Stimulated activated memory B cell treated with anti-CD40 and anti-IgM and Interleukin-4, amounts not matched to agents 10 μg/mL and 1 μg/mL and 100 μg/mL, for 72 hours (primary cell): ENCODE results near the gene IQCE.
"Not testable (repeated sequence)": the region's sequence is repeated elsewhere in the genome, so short reads cannot be mapped to it uniquely, and the experiment has no call there.

Source experiments
- ATAC-seq: fragments of 150-1000 bp; cut with Tn5 transposase; 2 replicates; pipeline ENCODE4 v1.10.0; 2021
- H3K27ac Mint-ChIP-seq: one replicate; pipeline ENCODE4 v1.8.0; 2022; ENCODE audit warnings: mild to moderate bottlenecking, mixed read lengths
- H3K27me3 Mint-ChIP-seq: one replicate; pipeline ENCODE4 v1.8.0; 2022; ENCODE audit warnings: mixed read lengths
- H3K36me3 Mint-ChIP-seq: one replicate; pipeline ENCODE4 v1.8.0; 2022; ENCODE audit warnings: mixed read lengths
- H3K4me1 Mint-ChIP-seq: one replicate; pipeline ENCODE4 v1.8.0; 2022; ENCODE audit warnings: mixed read lengths
- H3K4me3 Mint-ChIP-seq: one replicate; pipeline ENCODE4 v1.8.0; 2022; ENCODE audit warnings: mild to moderate bottlenecking, moderate library complexity, mixed read lengths
- H3K9me3 Mint-ChIP-seq: one replicate; pipeline ENCODE4 v1.8.0; 2022; ENCODE audit warnings: mixed read lengths

The IQCE gene

GRCh38 chr7:2553831-2554581, 4.8 kb upstream of the IQCE start:
- Mint-ChIP-seq H3K4me3 (peak overlapping the region; percentile 88), H3K27me3 (no peaks in the 10 kb centered on the region), H3K4me1 (peaks cover 34% of the 10 kb centered on the region), H3K36me3 (peaks cover 21% of the 10 kb centered on the region), H3K9me3 (no peaks in the 10 kb centered on the region), H3K27ac (peak overlapping the region; percentile 95)
- no peak for ATAC-seq

- ATAC-seq = no peak
- peak overlapping the region; percentile 88 for H3K4me3 Mint-ChIP-seq
Measured at GRCh38 chr7:2554661-2555111, 4.1 kb upstream of the IQCE start.

GRCh38 chr7:2555121-2556052, 3.4 kb upstream of the IQCE start, which contains the start of gene BRAT1:
Gene BRAT1 (minus strand): TSS chr7:2555524. CDS start chr7:2554431, 1,093 bp downstream.
- Mint-ChIP-seq H3K27me3 (no peaks in the 10 kb centered on the region), H3K4me1 (peaks cover 36% of the 10 kb centered on the region)
- ATAC-seq = peak; percentile 94

More at GRCh38 chr7:2554661-2555111, 4.1 kb upstream of the IQCE start:
- peaks cover 31% of the 10 kb centered on the region for H3K4me1 Mint-ChIP-seq
- no peaks in the 10 kb centered on the region for H3K27me3 Mint-ChIP-seq
- no peaks in the 10 kb centered on the region for H3K9me3 Mint-ChIP-seq
- H3K27ac Mint-ChIP-seq = peak overlapping the region; percentile 95
- peaks cover 15% of the 10 kb centered on the region for H3K36me3 Mint-ChIP-seq

GRCh38 chr7:2559283-2559950, 638 bp downstream of the IQCE start:
- Mint-ChIP-seq H3K27ac (no peak overlapping the region), H3K9me3 (no peaks in the 10 kb centered on the region), H3K4me3 (peak overlapping the region; percentile 81), H3K36me3 (no peaks in the 10 kb centered on the region), H3K4me1 (peaks cover 25% of the 10 kb centered on the region), H3K27me3 (no peaks in the 10 kb centered on the region)
- ATAC-seq = no peak

More at GRCh38 chr7:2555121-2556052, 3.4 kb upstream of the IQCE start, which contains the start of gene BRAT1:
- Mint-ChIP-seq H3K27ac (peak within 1 kb of the TSS; percentile 95), H3K4me3 (peak within 1 kb of the TSS; percentile 88), H3K9me3 (no peaks in the 10 kb centered on the region), H3K36me3 (peaks cover 13% of the 10 kb centered on the region)

GRCh38 chr7:2563955-2564354, 5.2 kb downstream of the IQCE start:
- H3K4me3 Mint-ChIP-seq, H3K27ac Mint-ChIP-seq, H3K27me3 Mint-ChIP-seq, H3K36me3 Mint-ChIP-seq, ATAC-seq, H3K9me3 Mint-ChIP-seq: not testable (repeated sequence)
- peaks cover 42% of the 10 kb centered on the region for H3K4me1 Mint-ChIP-seq

- no peaks in the 10 kb centered on the region for H3K9me3 Mint-ChIP-seq
- H3K27me3 Mint-ChIP-seq = no peaks in the 10 kb centered on the region
- no peak overlapping the region for H3K27ac Mint-ChIP-seq
- no peak overlapping the region for H3K4me3 Mint-ChIP-seq
- H3K36me3 Mint-ChIP-seq = no peaks in the 10 kb centered on the region
- peaks cover 34% of the 10 kb centered on the region for H3K4me1 Mint-ChIP-seq
- no peak for ATAC-seq
Measured at GRCh38 chr7:2564970-2565540, 6.3 kb downstream of the IQCE start.

GRCh38 chr7:2566348-2566889, 7.6 kb downstream of the IQCE start:
- Mint-ChIP-seq H3K4me3 (peak overlapping the region; percentile 50), H3K27ac (peak overlapping the region; percentile 58), H3K27me3 (no peaks in the 10 kb centered on the region), H3K9me3 (no peaks in the 10 kb centered on the region), H3K36me3 (no peaks in the 10 kb centered on the region), H3K4me1 (peaks cover 31% of the 10 kb centered on the region)
- no peak for ATAC-seq

GRCh38 chr7:2566890-2567678, 8.3 kb downstream of the IQCE start:
- peak; percentile 95 for ATAC-seq
- Mint-ChIP-seq H3K27me3 (no peaks in the 10 kb centered on the region), H3K4me1 (peaks cover 26% of the 10 kb centered on the region), H3K4me3 (peak overlapping the region; percentile 50), H3K9me3 (no peaks in the 10 kb centered on the region), H3K36me3 (peaks cover 3% of the 10 kb centered on the region), H3K27ac (peak overlapping the region; percentile 58)

- no peaks in the 10 kb centered on the region for H3K9me3 Mint-ChIP-seq
- no peaks in the 10 kb centered on the region for H3K27me3 Mint-ChIP-seq
- peaks cover 25% of the 10 kb centered on the region for H3K4me1 Mint-ChIP-seq
- H3K4me3 Mint-ChIP-seq = peak overlapping the region; percentile 46
- H3K36me3 Mint-ChIP-seq = peaks cover 4% of the 10 kb centered on the region
- ATAC-seq = peak; percentile 44
- peak overlapping the region; percentile 58 for H3K27ac Mint-ChIP-seq
Measured at GRCh38 chr7:2567679-2568278, 9.0 kb downstream of the IQCE start.

- no peak overlapping the region for H3K4me3 Mint-ChIP-seq
- H3K27me3 Mint-ChIP-seq = no peaks in the 10 kb centered on the region
- H3K9me3 Mint-ChIP-seq = no peaks in the 10 kb centered on the region
- no peak overlapping the region for H3K27ac Mint-ChIP-seq
- peaks cover 11% of the 10 kb centered on the region for H3K36me3 Mint-ChIP-seq
- ATAC-seq = no peak
- H3K4me1 Mint-ChIP-seq = peaks cover 21% of the 10 kb centered on the region
Measured at GRCh38 chr7:2568521-2569223, 9.9 kb downstream of the IQCE start.

GRCh38 chr7:2569421-2569820, 10.6 kb downstream of the IQCE start:
- peaks cover 21% of the 10 kb centered on the region for H3K4me1 Mint-ChIP-seq
- H3K27me3 Mint-ChIP-seq = no peaks in the 10 kb centered on the region
- H3K36me3 Mint-ChIP-seq = peaks cover 17% of the 10 kb centered on the region
- no peak overlapping the region for H3K4me3 Mint-ChIP-seq
- H3K27ac Mint-ChIP-seq = no peak overlapping the region
- H3K9me3 Mint-ChIP-seq = no peaks in the 10 kb centered on the region
- no peak for ATAC-seq

GRCh38 chr7:2570021-2570420, 11.2 kb downstream of the IQCE start:
- H3K4me1 Mint-ChIP-seq = peaks cover 21% of the 10 kb centered on the region
- H3K4me3 Mint-ChIP-seq = no peak overlapping the region
- no peak for ATAC-seq
- no peaks in the 10 kb centered on the region for H3K9me3 Mint-ChIP-seq
- H3K36me3 Mint-ChIP-seq = peaks cover 23% of the 10 kb centered on the region
- no peak overlapping the region for H3K27ac Mint-ChIP-seq
- no peaks in the 10 kb centered on the region for H3K27me3 Mint-ChIP-seq

GRCh38 chr7:2571409-2571808, 12.6 kb downstream of the IQCE start:
- no peak for ATAC-seq
- H3K36me3 Mint-ChIP-seq = peaks cover 29% of the 10 kb centered on the region
- H3K27ac Mint-ChIP-seq = no peak overlapping the region
- H3K4me1 Mint-ChIP-seq = peaks cover 21% of the 10 kb centered on the region
- no peak overlapping the region for H3K4me3 Mint-ChIP-seq
- H3K27me3 Mint-ChIP-seq = no peaks in the 10 kb centered on the region
- no peaks in the 10 kb centered on the region for H3K9me3 Mint-ChIP-seq
